ENCODE results near the gene RPRD2.
A peak's percentile ranks its signal among the peaks of the same experiment; 100 is the strongest.

Gene RPRD2

DNA sequence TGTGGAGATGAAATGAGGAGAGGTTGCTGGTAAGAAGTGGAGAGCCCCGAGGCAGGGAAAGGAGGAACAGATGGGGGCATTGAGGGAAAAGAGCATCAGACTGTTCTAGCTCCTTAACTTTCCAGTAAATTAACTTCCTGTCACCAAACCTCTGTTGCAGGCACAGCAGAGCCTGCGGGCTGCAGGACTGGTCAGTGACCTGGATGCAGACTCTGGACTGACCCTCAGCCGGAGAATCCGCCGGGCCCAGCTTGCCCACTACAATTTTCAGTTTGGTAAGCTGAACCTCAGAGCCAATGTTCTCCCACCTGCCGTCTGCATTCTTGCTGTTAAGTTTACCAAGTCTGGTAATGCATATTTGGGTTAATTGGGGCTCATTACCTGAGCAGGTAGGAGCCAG is 141.5 kb downstream of the RPRD2 start:
- no peak overlapping the region for H3K4me3 ChIP-seq (ENCODE audit: low read length)
- TF ChIP-seq ZNF274 (IDR thresholded peaks at IDR 0.05; ENCODE audit: low read depth, low read length) = no peak

DNA sequence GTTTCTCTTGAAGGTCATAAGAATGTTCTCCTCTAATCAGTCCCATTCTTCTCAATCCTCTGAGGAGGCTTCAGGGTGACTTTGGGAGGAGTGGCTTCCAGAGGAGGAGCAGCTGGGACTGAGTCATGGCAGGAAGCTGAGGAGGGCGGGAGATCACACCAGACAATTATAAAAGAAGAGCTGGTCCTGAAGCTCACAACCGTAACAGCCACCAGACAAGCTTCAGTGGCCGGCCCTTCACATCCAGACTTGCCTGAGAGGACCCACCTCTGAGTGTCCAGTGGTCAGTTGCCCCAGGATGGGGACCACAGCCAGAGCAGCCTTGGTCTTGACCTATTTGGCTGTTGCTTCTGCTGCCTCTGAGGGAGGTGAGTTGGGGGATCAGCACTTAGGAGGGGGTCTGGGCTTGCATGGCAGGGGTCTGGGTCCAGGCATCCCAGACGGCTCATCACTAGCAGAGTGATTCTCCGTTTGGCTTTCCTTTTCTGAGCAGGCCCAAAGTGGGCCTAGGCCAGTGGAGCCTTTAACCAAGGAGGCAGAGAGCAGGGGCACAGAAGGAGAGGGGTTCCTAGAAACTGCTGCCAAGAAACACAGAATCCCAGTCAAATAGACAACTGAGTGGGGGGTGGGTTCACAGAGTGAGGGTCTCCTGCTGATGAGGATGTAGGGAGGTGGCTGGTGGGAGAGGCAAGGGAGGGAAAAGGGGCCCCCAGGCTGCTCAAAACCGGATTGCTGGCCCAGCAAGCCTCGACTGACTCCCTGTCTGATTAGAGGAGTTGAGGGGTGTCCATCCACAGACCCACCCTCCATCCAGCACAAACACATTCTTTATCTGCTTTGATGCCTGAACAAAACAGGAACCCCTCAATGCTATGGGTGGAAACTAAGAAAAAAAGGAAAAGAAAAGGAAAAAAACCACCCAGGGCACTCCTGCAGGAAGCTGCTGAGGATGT is 144.2 kb downstream of the RPRD2 start, which contains the start of gene ECM1:
Gene ECM1, plus strand, starts transcription at position 198 of the 953 bp plus-strand sequence. Its CDS starts 101 bp downstream, at position 299.
- TF ChIP-seq ZNF274 (IDR thresholded peaks at IDR 0.05; ENCODE audit: low read depth, low read length) = no peak
- no peak within 1 kb of the TSS for H3K4me3 ChIP-seq (ENCODE audit: low read length)

GRCh38 chr1:150508982-150509381 is 145.0 kb downstream of the RPRD2 start:
- no peak overlapping the region for H3K4me3 ChIP-seq (ENCODE audit: low read length)
- TF ChIP-seq ZNF274 (IDR thresholded peaks at IDR 0.05; ENCODE audit: low read depth, low read length) = no peak

DNA sequence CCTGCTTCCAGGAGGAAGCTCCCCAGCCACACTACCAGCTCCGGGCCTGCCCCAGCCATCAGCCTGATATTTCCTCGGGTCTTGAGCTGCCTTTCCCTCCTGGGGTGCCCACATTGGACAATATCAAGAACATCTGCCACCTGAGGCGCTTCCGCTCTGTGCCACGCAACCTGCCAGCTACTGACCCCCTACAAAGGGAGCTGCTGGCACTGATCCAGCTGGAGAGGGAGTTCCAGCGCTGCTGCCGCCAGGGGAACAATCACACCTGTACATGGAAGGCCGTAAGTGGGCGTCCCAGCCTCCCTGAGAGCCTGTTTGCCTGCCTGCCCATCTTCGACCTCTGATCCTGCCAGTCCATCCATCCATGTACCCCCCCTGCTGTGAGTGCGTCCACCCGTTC is 147.6 kb downstream of the RPRD2 start:
- H3K4me3 ChIP-seq (ENCODE audit: low read length) = no peak overlapping the region
- TF ChIP-seq ZNF274 (IDR thresholded peaks at IDR 0.05; ENCODE audit: low read depth, low read length) = no peak

DNA sequence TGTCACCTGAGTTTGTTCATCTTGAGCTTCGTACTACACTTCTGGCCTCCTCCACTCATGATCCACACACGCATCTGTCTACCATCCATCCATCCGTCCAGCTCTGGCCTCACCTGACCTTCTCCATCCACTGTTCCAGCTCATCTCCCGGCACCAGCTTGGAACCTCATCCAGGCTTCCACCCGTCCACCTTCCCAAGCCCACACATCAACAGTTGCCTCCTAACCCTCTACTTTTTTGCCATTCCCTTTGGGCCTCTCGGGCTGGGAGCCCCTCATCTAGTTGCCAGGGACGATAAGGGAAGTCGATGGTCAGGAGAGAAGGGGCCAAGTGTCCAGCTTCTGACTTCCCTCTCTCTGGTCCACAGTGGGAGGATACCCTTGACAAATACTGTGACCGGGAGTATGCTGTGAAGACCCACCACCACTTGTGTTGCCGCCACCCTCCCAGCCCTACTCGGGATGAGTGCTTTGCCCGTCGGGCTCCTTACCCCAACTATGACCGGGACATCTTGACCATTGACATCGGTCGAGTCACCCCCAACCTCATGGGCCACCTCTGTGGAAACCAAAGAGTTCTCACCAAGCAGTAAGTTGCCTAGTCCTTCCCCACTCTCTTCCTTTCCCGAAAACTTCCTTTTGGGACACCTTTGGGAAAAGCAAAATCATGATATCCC is 148.2 kb downstream of the RPRD2 start:
- no peak for TF ChIP-seq ZNF274 (IDR thresholded peaks at IDR 0.05; ENCODE audit: low read depth, low read length)

DNA sequence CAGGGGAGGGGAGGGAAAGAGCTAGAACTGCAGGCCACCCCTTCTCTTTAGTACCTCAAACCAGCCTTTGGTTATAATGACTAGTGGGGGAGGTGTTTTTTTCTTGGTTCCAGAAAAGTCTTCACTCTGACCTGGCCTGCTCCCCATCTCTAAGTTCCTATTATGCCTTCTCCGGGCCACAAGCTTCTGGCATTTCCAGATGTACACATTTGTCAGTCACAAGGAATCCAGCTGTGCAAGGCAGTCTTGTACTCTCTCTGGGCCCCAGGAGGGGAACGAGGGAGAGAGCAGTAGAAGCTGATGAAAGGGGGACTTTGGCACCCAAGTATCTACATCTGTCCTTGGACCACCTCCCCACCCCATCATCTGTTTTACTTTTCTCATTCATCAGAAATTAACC is 148.9 kb downstream of the RPRD2 start:
- no peak for TF ChIP-seq ZNF274 (IDR thresholded peaks at IDR 0.05; ENCODE audit: low read depth, low read length)
- no peak overlapping the region for H3K4me3 ChIP-seq (ENCODE audit: low read length)

More for the DNA sequence above, 148.2 kb downstream of the RPRD2 start:
- no peak overlapping the region for H3K4me3 ChIP-seq (ENCODE audit: low read length)

DNA sequence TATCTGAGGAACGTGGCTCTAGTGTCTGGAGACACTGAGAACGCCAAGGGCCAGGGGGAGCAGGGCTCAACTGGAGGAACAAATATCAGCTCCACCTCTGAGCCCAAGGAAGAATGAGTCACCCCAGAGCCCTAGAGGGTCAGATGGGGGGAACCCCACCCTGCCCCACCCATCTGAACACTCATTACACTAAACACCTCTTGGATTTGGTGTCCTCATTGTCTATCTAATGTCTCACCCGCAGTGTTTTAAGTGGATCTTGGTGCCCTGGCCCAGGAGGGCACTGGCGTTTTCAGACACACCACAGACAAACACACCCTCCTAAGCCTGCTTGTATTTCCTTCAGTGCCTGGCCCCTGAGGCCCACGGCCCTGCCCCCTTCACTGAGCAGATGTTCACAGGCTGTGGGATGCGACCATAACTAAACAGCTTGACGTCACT is 149.4 kb downstream of the RPRD2 start:
- no peak overlapping the region for H3K4me3 ChIP-seq (ENCODE audit: low read length)
- TF ChIP-seq ZNF274 (IDR thresholded peaks at IDR 0.05; ENCODE audit: low read depth, low read length) = no peak

DNA sequence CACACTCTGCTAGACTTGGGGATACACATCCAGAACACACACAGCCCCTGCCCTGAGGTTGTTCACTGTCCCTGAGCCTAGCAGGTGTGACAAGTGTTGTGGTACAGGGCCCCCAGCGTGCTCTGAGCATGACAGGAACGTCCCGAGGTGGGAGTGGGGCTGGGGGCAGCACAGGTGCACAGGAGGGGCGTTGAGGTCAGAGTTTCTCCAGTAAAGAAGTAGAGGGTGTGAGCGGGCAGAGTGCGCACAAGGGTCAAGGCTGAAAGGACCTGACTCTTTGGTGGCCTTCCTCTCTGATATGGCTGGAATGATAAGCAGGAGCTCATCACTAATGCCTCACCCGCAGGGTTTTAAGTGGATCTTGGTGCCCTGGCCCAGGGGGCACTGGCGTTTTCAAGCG is 150.3 kb downstream of the RPRD2 start:
- no peak overlapping the region for H3K4me3 ChIP-seq (ENCODE audit: low read length)
- no peak for TF ChIP-seq ZNF274 (IDR thresholded peaks at IDR 0.05; ENCODE audit: low read depth, low read length)

- no peak for TF ChIP-seq ZNF274 (IDR thresholded peaks at IDR 0.05; ENCODE audit: low read depth, low read length)
- peak overlapping the region; percentile 56 for H3K4me3 ChIP-seq (ENCODE audit: low read length)
Measured at GRCh38 chr1:150514913-150515327, 151.0 kb downstream of the RPRD2 start.

DNA sequence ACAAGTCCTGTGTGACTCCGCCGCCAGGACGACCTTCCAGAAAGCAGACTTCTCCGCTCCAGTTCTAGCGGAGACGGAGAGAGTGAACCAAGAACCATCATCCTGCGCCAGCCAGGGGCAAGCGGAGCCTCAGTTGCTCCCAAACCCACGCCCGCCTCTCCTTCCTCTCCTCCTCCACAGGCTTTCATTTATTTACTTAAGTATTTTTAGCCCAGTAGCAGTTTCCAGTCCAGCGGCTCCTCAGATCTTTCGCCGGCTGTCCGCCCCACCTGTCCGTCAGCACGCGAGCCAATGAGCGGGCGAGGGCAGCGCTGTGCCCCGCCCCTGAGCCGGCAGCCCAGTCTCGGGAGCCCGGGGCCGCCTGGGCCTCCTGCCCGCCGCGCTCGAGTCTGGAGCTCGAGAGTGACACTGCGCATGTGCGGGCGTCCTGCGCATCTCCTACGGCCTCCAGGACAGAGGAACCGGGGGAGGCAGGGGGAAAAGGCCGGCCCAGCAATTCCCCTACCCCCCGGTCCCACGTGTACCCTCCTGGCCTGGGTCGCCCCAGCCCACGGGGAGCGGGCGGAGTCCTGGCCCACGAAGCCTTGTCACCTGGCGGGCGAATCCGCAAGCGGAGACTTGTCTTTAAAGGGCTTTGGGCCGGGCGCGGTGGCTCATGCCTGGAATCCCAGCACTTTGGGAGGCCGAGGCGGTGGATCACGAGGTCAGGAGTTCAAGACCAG is 151.5 kb downstream of the RPRD2 start, which contains the start of gene FALEC:
Gene FALEC, plus strand, starts transcription at position 425 of the 722 bp plus-strand sequence.
- TF ChIP-seq ZNF274 (IDR thresholded peaks at IDR 0.05; ENCODE audit: low read depth, low read length) = no peak
- peak within 1 kb of the TSS; percentile 62 for H3K4me3 ChIP-seq (ENCODE audit: low read length)

DNA sequence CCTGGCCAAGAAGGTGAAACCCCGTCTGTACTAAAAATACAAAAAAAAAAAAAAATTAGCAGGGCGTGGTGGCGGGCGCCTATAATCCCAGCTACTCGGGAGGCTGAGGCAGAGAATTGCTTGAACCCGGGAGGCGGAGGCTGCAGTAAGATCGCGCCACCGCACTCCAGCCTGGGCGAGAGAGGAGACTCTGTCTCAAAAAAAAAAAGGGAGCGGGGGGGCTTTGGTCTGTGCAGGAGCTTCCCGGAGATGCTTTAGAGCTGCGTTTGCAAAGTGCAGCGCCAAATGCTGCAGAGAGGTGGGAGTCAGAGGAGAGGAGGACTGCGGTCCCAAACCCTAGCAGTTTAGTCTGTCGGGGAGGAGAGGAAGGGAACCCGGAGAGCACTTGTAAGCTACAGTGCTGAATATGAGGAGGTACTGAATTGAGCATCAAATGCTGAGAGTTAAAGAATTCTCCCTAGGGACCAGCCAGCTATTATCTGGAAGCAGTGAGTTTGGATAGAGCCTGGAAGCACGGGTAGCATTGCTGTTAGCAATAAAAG is 152.2 kb downstream of the RPRD2 start:
- peak overlapping the region; percentile 62; the same call in 1 of the 2 replicates for H3K4me3 ChIP-seq (ENCODE audit: low read length)
- no peak for TF ChIP-seq ZNF274 (IDR thresholded peaks at IDR 0.05; ENCODE audit: low read depth, low read length)

DNA sequence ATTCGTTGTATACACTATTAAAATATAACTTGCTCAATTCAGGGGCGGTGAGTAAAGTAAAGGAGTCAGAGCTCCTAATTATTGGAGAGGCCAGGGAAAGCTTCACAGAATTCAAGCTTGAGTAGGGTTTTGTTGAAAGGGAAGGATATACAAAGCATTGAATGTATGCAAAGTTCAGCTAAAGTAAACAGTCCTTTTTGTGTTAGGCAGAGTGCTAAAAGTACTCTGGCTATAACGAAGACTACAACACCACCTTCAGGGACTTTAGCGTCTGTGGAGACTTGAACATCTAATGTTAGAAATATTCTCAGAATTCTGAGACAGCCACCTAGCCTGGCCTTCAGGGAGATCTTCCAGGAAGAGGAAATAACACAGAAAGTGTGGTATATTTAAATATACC is 152.7 kb downstream of the RPRD2 start:
- H3K4me3 ChIP-seq (ENCODE audit: low read length) = peak overlapping the region; percentile 62; the same call in 1 of the 2 replicates

GRCh38 chr1:150521196-150521968 is 157.4 kb downstream of the RPRD2 start:
- no peak for TF ChIP-seq ZNF274 (IDR thresholded peaks at IDR 0.05; ENCODE audit: low read depth, low read length)
- no peak overlapping the region for H3K4me3 ChIP-seq (ENCODE audit: low read length)

More for the DNA sequence above, 152.7 kb downstream of the RPRD2 start:
- TF ChIP-seq ZNF274 (IDR thresholded peaks at IDR 0.05; ENCODE audit: low read depth, low read length) = no peak
